ENCODE measurements around the gene NDUFB11. TPM values are rescaled to one million over a fixed set of nuclear protein-coding genes. Genes with fewer than 3 reads are reported as not detected.

Gene NDUFB11
- total RNA-seq, 2 donors from 2014 or later = 84.6 to 97.1 TPM

DNA sequence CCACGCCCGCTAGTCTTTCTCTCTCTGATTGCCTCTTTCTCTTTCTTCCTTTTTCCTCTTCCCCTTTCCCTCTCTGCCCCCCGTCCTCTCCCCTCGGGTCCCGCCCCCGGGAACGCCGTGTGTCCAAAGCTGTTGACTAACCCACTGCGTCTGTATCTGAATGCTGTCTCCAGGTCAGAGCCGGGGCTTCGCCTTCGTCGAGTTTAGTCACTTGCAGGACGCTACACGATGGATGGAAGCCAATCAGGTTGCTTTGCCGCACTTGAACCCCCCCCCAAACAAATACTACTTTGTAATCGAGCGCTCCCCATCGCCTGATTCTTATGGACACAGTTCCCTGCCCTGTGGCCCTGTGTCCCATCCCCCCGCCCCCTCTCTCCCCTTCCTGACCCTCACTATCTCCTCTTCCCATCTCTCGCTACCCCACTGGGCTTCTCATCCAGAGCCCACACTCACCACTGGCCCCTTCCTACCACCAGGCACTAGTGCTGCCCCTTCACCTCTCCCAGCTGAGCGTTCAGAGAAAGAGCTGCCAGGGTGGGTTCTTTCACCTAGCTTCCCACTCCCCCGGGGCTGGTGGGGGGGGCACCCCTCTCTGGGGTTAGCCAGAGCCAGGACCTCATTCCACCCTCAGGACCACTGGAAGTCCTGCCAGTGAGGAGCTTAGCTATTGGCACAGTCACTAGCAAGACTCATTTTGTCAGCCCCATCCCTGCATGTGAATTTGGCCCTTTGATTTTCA lies 30.5 kb upstream of the NDUFB11 start:
- Histone ChIP-seq H3K36me3 (no peaks in the 10 kb centered on the region), H3K27ac (no peak overlapping the region), H3K4me1 (no peaks in the 10 kb centered on the region), H3K4me3 (no peak overlapping the region), H3K9ac (ENCODE audit: low read depth in 2 of 2, low read length in 2 of 2) (no peak overlapping the region), H3K27me3 (no peaks in the 10 kb centered on the region), H3K9me3 (no peaks in the 10 kb centered on the region)
- TF ChIP-seq, protein P1, sequence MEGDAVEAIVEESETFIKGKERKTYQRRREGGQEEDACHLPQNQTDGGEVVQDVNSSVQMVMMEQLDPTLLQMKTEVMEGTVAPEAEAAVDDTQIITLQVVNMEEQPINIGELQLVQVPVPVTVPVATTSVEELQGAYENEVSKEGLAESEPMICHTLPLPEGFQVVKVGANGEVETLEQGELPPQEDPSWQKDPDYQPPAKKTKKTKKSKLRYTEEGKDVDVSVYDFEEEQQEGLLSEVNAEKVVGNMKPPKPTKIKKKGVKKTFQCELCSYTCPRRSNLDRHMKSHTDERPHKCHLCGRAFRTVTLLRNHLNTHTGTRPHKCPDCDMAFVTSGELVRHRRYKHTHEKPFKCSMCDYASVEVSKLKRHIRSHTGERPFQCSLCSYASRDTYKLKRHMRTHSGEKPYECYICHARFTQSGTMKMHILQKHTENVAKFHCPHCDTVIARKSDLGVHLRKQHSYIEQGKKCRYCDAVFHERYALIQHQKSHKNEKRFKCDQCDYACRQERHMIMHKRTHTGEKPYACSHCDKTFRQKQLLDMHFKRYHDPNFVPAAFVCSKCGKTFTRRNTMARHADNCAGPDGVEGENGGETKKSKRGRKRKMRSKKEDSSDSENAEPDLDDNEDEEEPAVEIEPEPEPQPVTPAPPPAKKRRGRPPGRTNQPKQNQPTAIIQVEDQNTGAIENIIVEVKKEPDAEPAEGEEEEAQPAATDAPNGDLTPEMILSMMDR (IDR thresholded peaks at IDR 0.05) = no peak
- DNase-seq = no peak
- intact Hi-C loops (cut with DNase I) = no loop called here

DNA sequence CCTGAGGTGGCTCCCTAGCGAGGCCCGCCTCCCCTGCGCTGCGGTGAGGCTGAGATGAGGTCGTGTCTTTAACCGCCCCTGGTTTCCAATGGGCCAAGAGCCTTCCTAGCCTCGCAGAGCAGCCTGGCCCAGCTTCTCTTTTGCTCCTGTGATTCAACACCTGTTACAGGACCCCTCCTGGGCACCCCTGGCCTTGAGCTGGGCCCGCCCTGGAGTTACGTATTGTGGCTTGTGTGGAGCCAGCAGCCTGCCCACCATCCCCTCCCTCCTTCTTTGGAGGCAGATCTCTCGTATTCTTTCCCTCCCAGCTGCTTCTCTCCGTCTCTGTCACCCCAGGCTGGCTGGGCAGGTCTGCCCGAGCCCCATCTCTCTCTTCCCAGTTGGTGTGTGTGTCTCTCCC lies 29.9 kb upstream of the NDUFB11 start:
- Histone ChIP-seq H3K9ac (ENCODE audit: low read depth in 2 of 2, low read length in 2 of 2) (no peak overlapping the region), H3K27me3 (no peaks in the 10 kb centered on the region), H3K36me3 (no peaks in the 10 kb centered on the region), H3K4me1 (no peaks in the 10 kb centered on the region), H3K4me3 (no peak overlapping the region), H3K9me3 (no peaks in the 10 kb centered on the region), H3K27ac (no peak overlapping the region)
- DNase-seq = no peak
- intact Hi-C loops (cut with DNase I) = no loop called here
- TF ChIP-seq, protein P1 (IDR thresholded peaks at IDR 0.05) = no peak

DNA sequence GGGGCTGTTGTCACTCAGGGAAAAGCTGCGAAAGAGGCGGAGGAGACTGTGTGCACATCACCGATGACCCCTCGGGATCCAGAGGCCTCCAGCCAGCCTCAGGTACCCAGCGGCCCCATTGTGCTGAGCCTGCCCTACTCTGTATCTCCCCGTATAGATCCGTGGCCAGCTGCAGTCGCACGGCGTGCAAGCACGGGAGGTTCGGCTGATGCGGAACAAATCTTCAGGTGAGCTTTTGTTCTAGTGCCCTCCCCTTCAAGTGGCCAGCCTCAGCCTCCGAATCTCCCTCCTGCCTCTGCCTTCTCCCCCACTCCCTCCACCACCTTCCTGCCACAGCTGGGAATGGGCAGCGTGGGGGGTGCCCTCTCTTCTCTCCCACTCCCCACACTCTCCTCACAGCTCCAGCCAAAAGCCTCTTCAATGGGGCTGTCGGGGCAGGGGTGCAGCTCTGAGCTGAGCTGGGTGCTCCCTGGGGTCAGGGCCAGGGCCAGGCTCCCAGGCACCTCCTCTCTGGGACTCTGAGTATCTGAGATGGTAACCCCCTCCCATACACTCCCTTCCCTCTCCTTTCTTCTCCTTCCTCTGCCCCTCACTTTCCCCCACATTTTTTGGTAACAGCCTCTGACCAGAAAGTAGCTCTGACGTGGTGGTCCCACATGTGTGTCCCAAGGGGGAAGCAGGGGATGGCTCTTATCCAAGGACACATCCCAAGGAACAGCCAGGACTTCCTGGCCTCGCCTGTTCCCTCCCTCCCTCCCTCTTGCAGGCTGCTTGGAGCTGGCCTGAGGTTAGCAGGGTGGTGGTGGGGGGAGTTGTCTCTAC lies 28.7 kb upstream of the NDUFB11 start:
- no peaks in the 10 kb centered on the region for H3K4me1 ChIP-seq
- H3K9ac ChIP-seq (ENCODE audit: low read depth in 2 of 2, low read length in 2 of 2) = no peak overlapping the region
- H3K4me3 ChIP-seq = no peak overlapping the region
- no peak overlapping the region for H3K27ac ChIP-seq
- no peak for DNase-seq
- H3K9me3 ChIP-seq = no peaks in the 10 kb centered on the region
- H3K27me3 ChIP-seq = no peaks in the 10 kb centered on the region
- no peaks in the 10 kb centered on the region for H3K36me3 ChIP-seq
- TF ChIP-seq, protein P1 (IDR thresholded peaks at IDR 0.05) = no peak
- intact Hi-C loops (cut with DNase I) = no loop called here

DNA sequence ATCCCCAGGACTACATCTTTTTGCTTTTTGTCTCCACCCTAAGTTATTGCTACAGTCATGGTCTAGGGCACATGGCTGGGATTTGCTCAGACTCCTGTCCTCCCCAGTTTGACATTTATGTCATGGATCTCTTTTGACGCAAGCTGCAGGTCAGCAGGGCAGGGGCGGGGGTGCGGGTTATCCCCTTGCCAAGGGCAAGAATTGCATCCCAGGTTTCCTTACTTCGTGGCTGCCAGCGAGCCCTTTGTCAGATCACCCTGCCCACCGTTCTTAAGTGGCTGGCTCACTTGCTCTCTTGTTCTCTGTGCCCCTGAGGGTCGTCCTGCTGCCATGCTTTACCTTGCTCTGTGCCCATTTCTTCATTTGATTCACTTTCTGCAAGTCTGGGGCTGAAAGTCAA lies 28.0 kb upstream of the NDUFB11 start:
- Histone ChIP-seq H3K27me3 (peaks cover 3% of the 10 kb centered on the region), H3K27ac (no peak overlapping the region), H3K36me3 (no peaks in the 10 kb centered on the region), H3K9me3 (no peaks in the 10 kb centered on the region), H3K4me1 (no peaks in the 10 kb centered on the region), H3K4me3 (no peak overlapping the region), H3K9ac (ENCODE audit: low read depth in 2 of 2, low read length in 2 of 2) (no peak overlapping the region)
- no peak for DNase-seq
- intact Hi-C loops (cut with DNase I) = no loop called here
- TF ChIP-seq, protein P1 (IDR thresholded peaks at IDR 0.05) = no peak

DNA sequence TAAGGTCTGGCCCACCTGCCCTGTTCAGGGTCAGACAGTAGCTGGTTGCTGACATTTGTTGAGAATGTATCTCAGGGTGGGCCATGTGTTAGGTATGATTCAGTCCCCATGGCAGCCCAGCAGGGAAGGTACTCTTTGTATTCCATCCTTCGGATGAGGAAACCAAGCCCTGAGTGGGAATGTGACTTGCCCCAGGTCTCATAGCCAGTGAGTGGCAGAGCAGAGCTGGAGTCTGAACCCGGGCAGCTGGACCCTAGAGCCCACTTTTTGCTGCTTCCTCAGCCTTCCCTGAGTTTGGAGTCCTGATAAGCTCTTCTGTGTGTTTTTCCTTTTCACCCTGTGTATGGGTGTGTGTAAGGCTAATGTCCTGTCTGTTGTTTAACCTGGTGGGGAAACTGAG lies 27.5 kb upstream of the NDUFB11 start:
- H3K4me3 ChIP-seq = no peak overlapping the region
- no peaks in the 10 kb centered on the region for H3K4me1 ChIP-seq
- H3K27ac ChIP-seq = no peak overlapping the region
- peaks cover 4% of the 10 kb centered on the region for H3K27me3 ChIP-seq
- TF ChIP-seq, protein P1 (IDR thresholded peaks at IDR 0.05) = no peak
- DNase-seq = no peak
- H3K9me3 ChIP-seq = no peaks in the 10 kb centered on the region
- no peak overlapping the region for H3K9ac ChIP-seq (ENCODE audit: low read depth in 2 of 2, low read length in 2 of 2)
- no peaks in the 10 kb centered on the region for H3K36me3 ChIP-seq
- intact Hi-C loops (cut with DNase I) = no loop called here

All from colonic mucosa (tissue), 4 donors.